Measurements from ENCODE around the gene PRRT1. TPM values are rescaled to one million over a fixed set of nuclear protein-coding genes. Genes with fewer than 3 reads are reported as not detected.
A peak's percentile ranks its signal among the peaks of the same experiment; 100 is the strongest.

PRRT1 gene
- polyA plus RNA-seq, 2 of the 4 experiments (the other 2 are of a cell fraction): 0.19 to 0.63 TPM

GRCh38 chr6:32195902-32196681, 44.4 kb upstream of the PRRT1 start (continued):
- peak; percentile 9; the same call in 1 of the 2 replicates for TF ChIP-seq REST (IDR thresholded peaks at IDR 0.05)
- peak in 1 of 2 experiments; percentile 57; a peak in 3 of 5 replicates for TF ChIP-seq JUN (IDR thresholded peaks at IDR 0.05)
- peak; percentile 63 for TF ChIP-seq POLR2A (IDR thresholded peaks at IDR 0.05; ENCODE audit: low read length)
- TF ChIP-seq, protein P1, sequence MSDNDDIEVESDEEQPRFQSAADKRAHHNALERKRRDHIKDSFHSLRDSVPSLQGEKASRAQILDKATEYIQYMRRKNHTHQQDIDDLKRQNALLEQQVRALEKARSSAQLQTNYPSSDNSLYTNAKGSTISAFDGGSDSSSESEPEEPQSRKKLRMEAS (IDR thresholded peaks at IDR 0.05): peak; percentile 81
- TF ChIP-seq PHF8 (IDR thresholded peaks at IDR 0.05; ENCODE audit: borderline replicate concordance, low read depth): peak; percentile 56; the same call in 1 of the 2 replicates
- TF ChIP-seq BHLHE40 (IDR thresholded peaks at IDR 0.05; ENCODE audit: low read depth, low read length): no peak
- peak; percentile 78; the same call in 1 of the 2 replicates for TF ChIP-seq MYC (IDR thresholded peaks at IDR 0.05; ENCODE audit: borderline replicate concordance, low read length)
- no peak for TF ChIP-seq HOXB5 (CRISPR knock-in tag; IDR thresholded peaks at IDR 0.05)

DNA sequence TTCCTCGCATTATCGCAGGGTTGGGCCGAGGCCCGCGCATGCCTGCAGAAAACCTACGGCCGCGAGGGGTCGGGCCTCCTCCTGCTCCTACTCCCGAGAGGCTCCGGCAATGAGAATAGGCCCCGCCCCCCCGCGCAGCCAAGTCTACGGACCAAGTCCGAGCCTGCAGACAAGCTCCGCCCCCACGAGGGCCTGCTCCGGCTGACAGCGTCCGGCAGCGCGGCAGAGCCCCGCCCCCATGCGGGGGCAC, 43.8 kb upstream of the PRRT1 start:
- Histone ChIP-seq H3K4me3 (peak overlapping the region; percentile 74; the same call in 1 of the 3 replicates), H3K4me2 (no peak overlapping the region; the same call in 2 of the 3 replicates), H3K9me3 (no peaks in the 10 kb centered on the region), H3K4me1 (peaks cover 28% of the 10 kb centered on the region), H3K27ac (peak overlapping the region; percentile 94; a peak in 3 of 6 replicates)
- FAIRE-seq (no peak), DNase-seq (ENCODE audit: low read depth in 1 of 2, low spot score in 1 of 2) (peak; percentile 86 to 99), ATAC-seq (no peak)
- TF ChIP-seq POLR2AphosphoS2 (conservative IDR thresholded peaks at IDR 0.05; ENCODE audit: low read length) (no peak), EHF (CRISPR knock-in tag; IDR thresholded peaks at IDR 0.05) (no peak), KDM5A (IDR thresholded peaks at IDR 0.05) (no peak), RCOR1 (IDR thresholded peaks at IDR 0.05; ENCODE audit: low read depth, low read length) (no peak), EP300 (IDR thresholded peaks at IDR 0.05) (no peak), POLR2A (IDR thresholded peaks at IDR 0.05; ENCODE audit: low read length) (no peak), PHF8 (IDR thresholded peaks at IDR 0.05; ENCODE audit: borderline replicate concordance, low read depth) (no peak), FOSB (CRISPR knock-in tag; IDR thresholded peaks at IDR 0.05) (no peak), KDM1A (IDR thresholded peaks at IDR 0.05; ENCODE audit: low read depth) (no peak), TFCP2L1 (CRISPR knock-in tag; IDR thresholded peaks at IDR 0.05) (no peak), CBX2 (IDR thresholded peaks at IDR 0.05; ENCODE audit: borderline replicate concordance, low read depth) (no peak), HOXB5 (CRISPR knock-in tag; IDR thresholded peaks at IDR 0.05) (no peak), FOXS1 (CRISPR knock-in tag; IDR thresholded peaks at IDR 0.05) (no peak), SMC3 (IDR thresholded peaks at IDR 0.05) (no peak), REST (IDR thresholded peaks at IDR 0.05) (no peak), NPAS2 (CRISPR knock-in tag; IDR thresholded peaks at IDR 0.05; ENCODE audit: borderline replicate concordance) (no peak), JUN (IDR thresholded peaks at IDR 0.05) (no peak), HEYL (CRISPR knock-in tag; IDR thresholded peaks at IDR 0.05) (no peak)
- TF ChIP-seq, protein P2, sequence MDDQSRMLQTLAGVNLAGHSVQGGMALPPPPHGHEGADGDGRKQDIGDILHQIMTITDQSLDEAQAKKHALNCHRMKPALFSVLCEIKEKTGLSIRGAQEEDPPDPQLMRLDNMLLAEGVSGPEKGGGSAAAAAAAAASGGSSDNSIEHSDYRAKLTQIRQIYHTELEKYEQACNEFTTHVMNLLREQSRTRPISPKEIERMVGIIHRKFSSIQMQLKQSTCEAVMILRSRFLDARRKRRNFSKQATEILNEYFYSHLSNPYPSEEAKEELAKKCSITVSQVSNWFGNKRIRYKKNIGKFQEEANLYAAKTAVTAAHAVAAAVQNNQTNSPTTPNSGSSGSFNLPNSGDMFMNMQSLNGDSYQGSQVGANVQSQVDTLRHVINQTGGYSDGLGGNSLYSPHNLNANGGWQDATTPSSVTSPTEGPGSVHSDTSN (IDR thresholded peaks at IDR 0.05): no peak
- WGBS (ENCODE audit: missing lambda C conversion rate): no CpG with 5 or more reads among the region's 25 CpGs
- POLR2A ChIA-PET: interaction anchor here (0.5 to 1.7 kb wide), 13 partner anchors 9 to 1111 kb away, joined by 3 to 24 read pairs (median 4); partner anchors contain the start of genes AGPAT1, ATF6B and FKBPL
- CTCF ChIA-PET: interaction anchor here (0.6 to 2.2 kb wide), 12 partner anchors 8 to 77 kb away, joined by 3 to 17 read pairs (median 4); partner anchors contain the start of genes EGFL8 and FKBPL
